ENCODE results near the gene CEACAM3.
"Not testable (repeated sequence)": the region's sequence is repeated elsewhere in the genome, so short reads cannot be mapped to it uniquely, and the experiment has no call there.

The CEACAM3 gene

DNA sequence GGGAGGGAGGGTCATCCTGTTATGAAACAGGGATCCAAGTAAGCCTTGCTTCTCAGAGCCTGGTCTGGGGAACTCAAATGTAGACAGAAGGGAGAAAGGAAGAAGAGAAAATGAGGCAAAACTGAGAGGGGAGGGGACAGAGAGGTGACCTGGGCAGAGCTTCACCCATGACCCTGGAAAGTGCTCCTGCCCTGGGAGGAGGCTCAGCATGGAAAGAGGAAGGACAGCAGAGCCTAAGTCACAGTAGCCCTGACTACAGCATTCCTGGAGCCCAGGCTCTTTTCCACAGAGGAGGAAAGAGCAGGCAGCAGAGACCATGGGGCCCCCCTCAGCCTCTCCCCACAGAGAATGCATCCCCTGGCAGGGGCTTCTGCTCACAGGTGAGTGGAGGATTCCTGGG, at the start of gene CEACAM3:
CEACAM3 (plus strand) TSS at position 226 of the 400 bp plus-strand sequence; CDS start at position 317, 91 bp downstream.
- TF ChIP-seq, protein P1, sequence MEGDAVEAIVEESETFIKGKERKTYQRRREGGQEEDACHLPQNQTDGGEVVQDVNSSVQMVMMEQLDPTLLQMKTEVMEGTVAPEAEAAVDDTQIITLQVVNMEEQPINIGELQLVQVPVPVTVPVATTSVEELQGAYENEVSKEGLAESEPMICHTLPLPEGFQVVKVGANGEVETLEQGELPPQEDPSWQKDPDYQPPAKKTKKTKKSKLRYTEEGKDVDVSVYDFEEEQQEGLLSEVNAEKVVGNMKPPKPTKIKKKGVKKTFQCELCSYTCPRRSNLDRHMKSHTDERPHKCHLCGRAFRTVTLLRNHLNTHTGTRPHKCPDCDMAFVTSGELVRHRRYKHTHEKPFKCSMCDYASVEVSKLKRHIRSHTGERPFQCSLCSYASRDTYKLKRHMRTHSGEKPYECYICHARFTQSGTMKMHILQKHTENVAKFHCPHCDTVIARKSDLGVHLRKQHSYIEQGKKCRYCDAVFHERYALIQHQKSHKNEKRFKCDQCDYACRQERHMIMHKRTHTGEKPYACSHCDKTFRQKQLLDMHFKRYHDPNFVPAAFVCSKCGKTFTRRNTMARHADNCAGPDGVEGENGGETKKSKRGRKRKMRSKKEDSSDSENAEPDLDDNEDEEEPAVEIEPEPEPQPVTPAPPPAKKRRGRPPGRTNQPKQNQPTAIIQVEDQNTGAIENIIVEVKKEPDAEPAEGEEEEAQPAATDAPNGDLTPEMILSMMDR (conservative IDR thresholded peaks at IDR 0.05; ENCODE audit: low read depth, low read length), result no peak
- Histone ChIP-seq H3K4me2 (no peak within 1 kb of the TSS), H3K27me3 (ENCODE audit: insufficient read depth, low read depth) (peaks cover 81% of the 10 kb centered on the region), H3K4me1 (ENCODE audit: low read depth, poor library complexity, severe bottlenecking) (no peaks in the 10 kb centered on the region), H3K4me3 (IDR thresholded peaks at IDR 0.05; ENCODE audit: insufficient read depth, low read depth, low read length) (no peak within 1 kb of the TSS), H3K9ac (no peak within 1 kb of the TSS), H3K27ac (no peak within 1 kb of the TSS), H4K20me1 (ENCODE audit: insufficient read depth) (no peaks in the 10 kb centered on the region), H2AFZ (ENCODE audit: low read depth) (no peak within 1 kb of the TSS), H3K36me3 (ENCODE audit: insufficient read depth) (no peaks in the 10 kb centered on the region), H3K79me2 (ENCODE audit: insufficient read depth, low read depth) (no peaks in the 10 kb centered on the region)

DNA sequence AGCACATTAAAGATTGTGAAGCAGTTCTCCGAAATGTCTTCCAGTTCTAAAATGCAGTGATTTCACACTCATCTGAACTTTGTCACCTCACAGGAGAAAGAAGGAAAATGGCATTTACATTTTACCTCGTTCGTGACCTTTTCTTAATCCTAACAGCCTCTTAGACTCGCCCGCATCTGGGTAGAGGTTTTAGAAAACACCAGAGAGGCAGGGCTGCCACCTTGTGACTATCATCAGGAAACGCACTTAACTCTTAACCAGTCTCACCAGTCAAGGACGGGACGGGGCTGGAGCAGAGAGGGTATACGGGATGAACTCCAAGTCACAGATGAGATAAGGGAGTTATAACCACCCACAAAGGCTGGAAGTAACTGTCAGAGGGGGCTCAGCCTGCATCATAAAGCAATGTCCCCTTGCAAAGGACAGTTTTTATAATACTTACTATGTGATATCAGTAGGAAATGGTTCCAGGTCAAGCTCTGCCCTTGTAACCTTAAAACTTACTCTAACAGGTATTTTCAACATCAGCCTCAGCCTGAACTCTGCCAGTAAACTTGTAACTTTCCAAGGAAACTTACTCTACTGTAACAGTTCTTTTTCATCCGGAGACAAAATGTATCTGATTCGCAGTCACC, 49.7 kb upstream of the CEACAM3 start:
- Histone ChIP-seq H3K27ac (no peak overlapping the region), H3K4me1 (ENCODE audit: low read depth, poor library complexity, severe bottlenecking) (no peaks in the 10 kb centered on the region), H3K9ac (no peak overlapping the region), H3K27me3 (ENCODE audit: insufficient read depth, low read depth) (peaks cover 81% of the 10 kb centered on the region), H3K4me3 (IDR thresholded peaks at IDR 0.05; ENCODE audit: insufficient read depth, low read depth, low read length) (no peak overlapping the region), H2AFZ (ENCODE audit: low read depth) (no peak overlapping the region), H4K20me1 (ENCODE audit: insufficient read depth) (no peaks in the 10 kb centered on the region), H3K79me2 (ENCODE audit: insufficient read depth, low read depth) (no peaks in the 10 kb centered on the region), H3K4me2 (no peak overlapping the region), H3K36me3 (ENCODE audit: insufficient read depth) (no peaks in the 10 kb centered on the region)
- TF ChIP-seq, protein P1 (conservative IDR thresholded peaks at IDR 0.05; ENCODE audit: low read depth, low read length), result peak; percentile 58

DNA sequence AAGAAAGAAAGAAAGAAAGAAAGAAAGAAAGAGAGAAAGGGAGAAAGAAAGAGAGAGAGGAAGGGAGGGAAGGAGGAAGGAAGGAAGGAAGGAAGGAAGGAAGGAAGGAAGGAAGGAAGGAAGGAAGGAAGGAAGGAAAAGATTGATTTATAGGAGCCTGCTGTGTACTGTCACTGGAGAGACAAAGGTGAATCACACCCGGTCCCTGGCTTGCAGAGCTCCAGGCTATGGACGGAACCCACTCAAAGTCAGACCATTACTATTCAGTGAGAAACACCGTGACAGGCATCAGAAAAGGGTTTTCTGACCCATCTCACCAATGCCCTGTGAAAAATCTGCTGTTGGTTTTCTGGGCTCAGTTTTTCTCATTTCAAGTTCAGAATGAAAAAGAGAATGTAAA, 48.4 kb upstream of the CEACAM3 start:
- Histone ChIP-seq H3K27me3 (ENCODE audit: insufficient read depth, low read depth) (peaks cover 81% of the 10 kb centered on the region), H3K27ac (no peak overlapping the region), H3K79me2 (ENCODE audit: insufficient read depth, low read depth) (no peaks in the 10 kb centered on the region), H4K20me1 (ENCODE audit: insufficient read depth) (no peaks in the 10 kb centered on the region), H2AFZ (ENCODE audit: low read depth) (no peak overlapping the region), H3K36me3 (ENCODE audit: insufficient read depth) (no peaks in the 10 kb centered on the region), H3K4me1 (ENCODE audit: low read depth, poor library complexity, severe bottlenecking) (no peaks in the 10 kb centered on the region), H3K4me3 (IDR thresholded peaks at IDR 0.05; ENCODE audit: insufficient read depth, low read depth, low read length) (no peak overlapping the region), H3K4me2 (no peak overlapping the region), H3K9ac (no peak overlapping the region)
- TF ChIP-seq, protein P1 (conservative IDR thresholded peaks at IDR 0.05; ENCODE audit: low read depth, low read length), result no peak

DNA sequence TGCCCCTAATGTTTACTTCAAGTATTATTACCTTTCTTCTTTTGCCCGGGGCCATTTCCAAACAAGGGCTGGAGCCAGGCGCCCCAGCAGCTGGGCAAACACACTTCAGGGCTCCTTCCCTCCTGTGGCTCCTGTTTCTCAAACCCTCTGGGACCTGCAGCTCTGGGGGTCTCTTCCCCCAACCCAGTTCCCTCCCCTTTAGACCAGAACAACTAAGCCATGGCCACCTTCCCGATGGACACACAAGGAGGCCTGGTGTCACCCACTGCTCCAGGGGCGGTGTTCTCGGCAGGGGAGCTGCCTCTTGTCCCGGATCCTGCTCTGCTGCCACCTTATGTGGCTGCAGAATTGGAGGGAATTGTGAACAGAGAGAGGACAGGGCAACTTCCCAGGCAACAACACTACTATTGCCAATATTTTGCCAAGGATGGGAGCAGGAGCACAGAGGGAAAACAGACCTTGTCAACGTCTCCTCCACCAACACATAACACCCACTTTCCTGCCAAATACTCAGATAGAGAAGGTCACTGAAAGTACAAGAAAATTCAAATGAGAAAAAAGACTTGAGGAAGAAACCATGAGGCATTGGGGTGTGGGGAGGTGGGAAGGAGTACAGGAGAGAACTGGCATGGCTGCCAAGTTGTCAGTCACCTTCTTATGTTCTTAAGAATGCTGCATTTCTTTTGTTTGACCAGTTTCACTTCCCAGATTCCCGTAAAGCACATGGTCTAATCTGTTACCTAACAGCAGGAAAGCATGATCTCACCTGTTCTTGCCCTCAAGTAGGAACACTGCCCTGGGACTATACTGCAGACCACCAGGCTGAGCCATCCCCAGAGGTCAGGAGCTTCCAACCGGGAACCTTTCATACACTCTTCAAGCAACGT, 45.9 kb upstream of the CEACAM3 start:
- H3K4me1 ChIP-seq (ENCODE audit: low read depth, poor library complexity, severe bottlenecking); H3K27ac ChIP-seq; H3K79me2 ChIP-seq (ENCODE audit: insufficient read depth, low read depth); H4K20me1 ChIP-seq (ENCODE audit: insufficient read depth); H3K4me2 ChIP-seq; H3K9ac ChIP-seq; H2AFZ ChIP-seq (ENCODE audit: low read depth); H3K36me3 ChIP-seq (ENCODE audit: insufficient read depth); H3K4me3 ChIP-seq (IDR thresholded peaks at IDR 0.05; ENCODE audit: insufficient read depth, low read depth, low read length): not testable (repeated sequence)
- H3K27me3 ChIP-seq (ENCODE audit: insufficient read depth, low read depth), result peaks cover 74% of the 10 kb centered on the region

DNA sequence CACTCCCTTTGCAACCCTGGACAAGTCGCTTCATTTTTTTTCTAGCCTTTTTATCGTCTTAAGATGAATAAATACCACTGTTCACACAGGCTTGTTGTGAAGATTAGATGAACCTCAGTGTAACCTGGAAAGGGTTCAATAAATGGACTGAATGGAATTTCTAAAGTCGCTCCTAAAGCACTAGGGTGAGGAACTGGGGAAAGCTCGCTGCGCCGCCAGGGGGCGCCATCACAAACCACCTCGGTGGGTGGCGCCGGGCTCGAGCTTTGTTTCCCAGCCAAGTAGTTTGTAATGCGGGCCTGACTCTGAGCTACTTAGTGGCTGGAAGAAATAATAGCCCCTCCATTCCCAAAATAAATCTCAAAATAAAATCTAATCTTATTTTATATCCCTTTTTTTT, 43.2 kb upstream of the CEACAM3 start:
- no peak overlapping the region for H3K27ac ChIP-seq
- no peaks in the 10 kb centered on the region for H3K79me2 ChIP-seq (ENCODE audit: insufficient read depth, low read depth)
- peaks cover 57% of the 10 kb centered on the region for H3K27me3 ChIP-seq (ENCODE audit: insufficient read depth, low read depth)
- H2AFZ ChIP-seq (ENCODE audit: low read depth), result no peak overlapping the region
- H3K4me1 ChIP-seq (ENCODE audit: low read depth, poor library complexity, severe bottlenecking), result no peaks in the 10 kb centered on the region
- TF ChIP-seq, protein P1 (conservative IDR thresholded peaks at IDR 0.05; ENCODE audit: low read depth, low read length), result peak; percentile 76
- no peak overlapping the region for H3K4me3 ChIP-seq (IDR thresholded peaks at IDR 0.05; ENCODE audit: insufficient read depth, low read depth, low read length)
- H4K20me1 ChIP-seq (ENCODE audit: insufficient read depth), result no peaks in the 10 kb centered on the region
- H3K9ac ChIP-seq, result no peak overlapping the region
- no peak overlapping the region for H3K4me2 ChIP-seq
- H3K36me3 ChIP-seq (ENCODE audit: insufficient read depth), result no peaks in the 10 kb centered on the region
